Measurements from ENCODE around the gene CHST11. TPM values are rescaled to one million over a fixed set of nuclear protein-coding genes. Genes with fewer than 3 reads are reported as not detected.
A peak's percentile ranks its signal among the peaks of the same experiment; 100 is the strongest.

CHST11 gene
- total RNA-seq, 1 experiment from 2014 or later = 6.7 TPM

- no peak overlapping the region for H2AFZ ChIP-seq (ENCODE audit: low read length)
- no peaks in the 10 kb centered on the region for H3K79me2 ChIP-seq (ENCODE audit: insufficient read depth, low read length)
- H3T11ph ChIP-seq (ENCODE audit: low read length) = no peak overlapping the region
- H3K23me2 ChIP-seq (ENCODE audit: insufficient read length, low read depth, low read length, poor library complexity, severe bottlenecking) = no peaks in the 10 kb centered on the region
- Mint-ChIP-seq H3K9me3 (no peaks in the 10 kb centered on the region), H3K4me1 (peaks cover 21 to 31% of the 10 kb centered on the region in 2 experiments), H3K27me3 (ENCODE audit: low read depth) (no peaks in the 10 kb centered on the region), H3K4me3 (no peak overlapping the region), H3K27ac (peak overlapping the region in 1 of 3 experiments; percentile 20; a peak in 1 of 7 replicates), H3K36me3 (ENCODE audit: insufficient read depth in 1 of 3, low read depth in 3 of 3) (peaks cover 0 to 1% (median 0%) of the 10 kb centered on the region in 3 experiments; a peak in 2 of 7 replicates)
- no peaks in the 10 kb centered on the region for H4K20me1 ChIP-seq (ENCODE audit: control insufficient read depth, insufficient read depth, insufficient read length)
- H3K18ac ChIP-seq (ENCODE audit: insufficient read length, low read depth, low read length) = no peak overlapping the region
- no peak overlapping the region for H3K9ac ChIP-seq (ENCODE audit: extremely low read depth, insufficient read length, low read length)
- no peaks in the 10 kb centered on the region for H3K27me3 ChIP-seq (ENCODE audit: insufficient read depth, low read length)
- H2BK15ac ChIP-seq (ENCODE audit: low read depth, low read length) = no peak overlapping the region
- H2BK5ac ChIP-seq (ENCODE audit: insufficient read length, low read length) = no peak overlapping the region
- H3K4ac ChIP-seq (ENCODE audit: low read depth, low read length) = no peak overlapping the region
- H3K4me2 ChIP-seq (ENCODE audit: insufficient read depth, insufficient read length, low read length) = no peak overlapping the region
- no peak overlapping the region for H2BK20ac ChIP-seq (ENCODE audit: low read depth, low read length, poor library complexity, severe bottlenecking)
- no peak overlapping the region for H3K56ac ChIP-seq (ENCODE audit: insufficient read length, low read depth, low read length)
- TF ChIP-seq CTCF (conservative IDR thresholded peaks at IDR 0.05) = no peak
- DNase-seq = no peak
- H4K8ac ChIP-seq (replicated peaks; ENCODE audit: insufficient read length, low read depth, low read length) = no peak overlapping the region
- H3K27ac ChIP-seq (ENCODE audit: insufficient read length, low read depth, low read length) = no peak overlapping the region
- H4K91ac ChIP-seq (ENCODE audit: insufficient read length, low read depth, low read length) = no peak overlapping the region
- no peak overlapping the region for H2BK12ac ChIP-seq (ENCODE audit: insufficient read length, low read depth, low read length)
- H3K14ac ChIP-seq (ENCODE audit: insufficient read depth, low read length) = no peak overlapping the region
- no peak overlapping the region for H3K23ac ChIP-seq (ENCODE audit: insufficient read length, low read depth, low read length)
- H3K4me1 ChIP-seq (ENCODE audit: insufficient read depth, low read length) = no peaks in the 10 kb centered on the region; the same call in 1 of the 2 replicates
- no peaks in the 10 kb centered on the region for H3K9me3 ChIP-seq (ENCODE audit: control insufficient read depth, low read depth, low read length)
- no CpG with 5 or more reads among the region's 10 CpGs for WGBS (ENCODE audit: extremely low coverage, insufficient read length, low lambda C conversion rate)
- H3K79me1 ChIP-seq (ENCODE audit: insufficient read depth, low read depth, low read length, poor library complexity, severe bottlenecking) = peaks cover 3% of the 10 kb centered on the region
- H2AK5ac ChIP-seq (ENCODE audit: insufficient read length, low read length) = no peak overlapping the region
- H2BK120ac ChIP-seq (ENCODE audit: low read depth, low read length, poor library complexity, severe bottlenecking) = no peak overlapping the region
- no peak overlapping the region for H4K5ac ChIP-seq (ENCODE audit: insufficient read length, low read depth, low read length)
Measured at GRCh38 chr12:104517880-104518279, 61.1 kb downstream of the CHST11 start.
